Measurements from ENCODE around the gene ROBO2.

Gene ROBO2

DNA sequence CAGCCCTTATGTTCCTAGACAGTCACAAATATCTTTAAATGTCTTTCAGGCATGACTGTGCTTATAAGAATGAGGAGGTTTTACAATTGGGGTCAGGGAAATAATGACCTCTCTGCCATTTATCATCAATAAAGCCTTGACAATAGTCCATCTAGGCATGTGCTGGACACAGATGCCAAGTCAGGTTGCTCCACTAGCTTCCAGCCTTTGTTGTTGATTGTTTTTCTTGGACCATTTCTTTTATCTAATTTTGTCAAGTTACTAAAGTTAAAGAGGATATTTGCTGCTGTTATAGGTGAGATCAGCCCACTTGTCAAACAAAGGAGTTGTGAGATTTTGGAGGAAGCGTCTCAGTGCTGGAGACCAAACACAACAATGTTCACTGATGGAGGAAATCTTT, 628.0 kb downstream of the ROBO2 start:
- no peak overlapping the region for H3K4me3 ChIP-seq (ENCODE audit: control insufficient read depth, low read depth, low read length)
- TF ChIP-seq, protein P1, sequence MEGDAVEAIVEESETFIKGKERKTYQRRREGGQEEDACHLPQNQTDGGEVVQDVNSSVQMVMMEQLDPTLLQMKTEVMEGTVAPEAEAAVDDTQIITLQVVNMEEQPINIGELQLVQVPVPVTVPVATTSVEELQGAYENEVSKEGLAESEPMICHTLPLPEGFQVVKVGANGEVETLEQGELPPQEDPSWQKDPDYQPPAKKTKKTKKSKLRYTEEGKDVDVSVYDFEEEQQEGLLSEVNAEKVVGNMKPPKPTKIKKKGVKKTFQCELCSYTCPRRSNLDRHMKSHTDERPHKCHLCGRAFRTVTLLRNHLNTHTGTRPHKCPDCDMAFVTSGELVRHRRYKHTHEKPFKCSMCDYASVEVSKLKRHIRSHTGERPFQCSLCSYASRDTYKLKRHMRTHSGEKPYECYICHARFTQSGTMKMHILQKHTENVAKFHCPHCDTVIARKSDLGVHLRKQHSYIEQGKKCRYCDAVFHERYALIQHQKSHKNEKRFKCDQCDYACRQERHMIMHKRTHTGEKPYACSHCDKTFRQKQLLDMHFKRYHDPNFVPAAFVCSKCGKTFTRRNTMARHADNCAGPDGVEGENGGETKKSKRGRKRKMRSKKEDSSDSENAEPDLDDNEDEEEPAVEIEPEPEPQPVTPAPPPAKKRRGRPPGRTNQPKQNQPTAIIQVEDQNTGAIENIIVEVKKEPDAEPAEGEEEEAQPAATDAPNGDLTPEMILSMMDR (IDR thresholded peaks at IDR 0.05; ENCODE audit: control insufficient read depth, insufficient read depth, low read depth, low read length, missing control alignments) = no peak
- no peak for DNase-seq (ENCODE audit: low read depth)

DNA sequence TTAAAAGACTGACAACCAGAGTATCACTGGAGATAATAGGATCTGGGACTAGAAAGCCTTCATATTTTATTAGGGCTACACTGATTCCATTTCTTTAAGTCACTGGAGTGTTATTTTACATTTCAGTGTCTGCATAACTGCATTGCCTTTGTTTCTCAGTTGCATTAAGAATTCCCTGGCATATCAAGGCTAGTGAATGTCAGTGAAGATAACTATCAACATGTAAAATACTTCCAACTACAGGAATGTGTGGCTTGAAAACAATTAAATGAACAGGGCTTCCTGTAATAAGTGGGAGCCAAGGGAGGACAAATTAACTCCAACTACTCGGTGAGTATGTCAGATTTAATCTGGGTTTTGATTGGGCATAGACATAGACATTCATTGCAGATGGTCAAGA, 628.5 kb downstream of the ROBO2 start:
- TF ChIP-seq, protein P1 (IDR thresholded peaks at IDR 0.05; ENCODE audit: control insufficient read depth, insufficient read depth, low read depth, low read length, missing control alignments) = no peak
- H3K4me3 ChIP-seq (ENCODE audit: control insufficient read depth, low read depth, low read length) = no peak overlapping the region
- DNase-seq (ENCODE audit: low read depth) = no peak

- H3K4me3 ChIP-seq (ENCODE audit: control insufficient read depth, low read depth, low read length) = no peak overlapping the region
- DNase-seq (ENCODE audit: low read depth) = no peak
These were observed 632.1 kb downstream of the ROBO2 start for GRCh38 chr3:77672016-77672415.

DNA sequence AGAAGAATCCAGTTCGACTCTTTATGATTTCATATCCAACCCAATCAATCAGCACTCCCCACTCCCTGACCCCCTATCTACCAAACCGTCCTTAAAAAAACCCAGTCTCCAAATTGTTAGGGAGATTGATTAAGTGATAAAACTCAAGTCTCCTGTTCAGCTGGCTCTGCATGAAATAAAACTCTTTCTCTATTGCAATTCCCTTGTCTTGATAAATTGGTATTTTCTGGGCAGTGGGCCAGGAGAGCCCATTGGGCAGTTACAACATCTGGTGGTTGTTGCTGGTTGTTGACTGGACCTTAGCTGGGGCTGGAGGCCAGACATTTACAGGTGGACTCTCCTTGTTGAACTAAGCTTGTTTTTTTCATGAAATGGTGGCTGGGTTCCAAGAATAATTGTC, 642.3 kb downstream of the ROBO2 start:
- TF ChIP-seq, protein P1 (IDR thresholded peaks at IDR 0.05; ENCODE audit: control insufficient read depth, insufficient read depth, low read depth, low read length, missing control alignments) = no peak
- DNase-seq (ENCODE audit: low read depth) = no peak
- no peak overlapping the region for H3K4me3 ChIP-seq (ENCODE audit: control insufficient read depth, low read depth, low read length)

More at GRCh38 chr3:77672016-77672415, 632.1 kb downstream of the ROBO2 start:
- TF ChIP-seq, protein P1 (IDR thresholded peaks at IDR 0.05; ENCODE audit: control insufficient read depth, insufficient read depth, low read depth, low read length, missing control alignments) = no peak

DNA sequence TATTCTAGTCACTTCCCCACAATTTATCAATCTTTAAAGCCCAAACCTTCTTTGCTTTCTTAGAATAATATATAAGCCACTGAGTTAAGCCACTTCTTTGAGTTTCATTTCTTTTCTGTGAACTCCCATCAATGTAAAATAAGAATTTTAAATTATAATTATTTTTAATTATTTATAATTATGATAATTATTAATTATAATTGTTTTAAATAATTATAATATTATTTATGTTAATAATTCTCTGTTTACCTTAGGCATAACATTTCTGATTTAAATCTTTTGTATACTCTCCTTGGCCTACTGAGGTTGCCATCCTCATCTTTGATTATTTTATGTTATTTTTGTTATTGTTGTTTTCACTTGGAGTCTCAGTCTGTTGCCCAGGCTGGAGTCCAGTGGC, 644.2 kb downstream of the ROBO2 start:
- no peak overlapping the region for H3K4me3 ChIP-seq (ENCODE audit: control insufficient read depth, low read depth, low read length)
- DNase-seq (ENCODE audit: low read depth) = no peak
- TF ChIP-seq, protein P1 (IDR thresholded peaks at IDR 0.05; ENCODE audit: control insufficient read depth, insufficient read depth, low read depth, low read length, missing control alignments) = no peak

DNA sequence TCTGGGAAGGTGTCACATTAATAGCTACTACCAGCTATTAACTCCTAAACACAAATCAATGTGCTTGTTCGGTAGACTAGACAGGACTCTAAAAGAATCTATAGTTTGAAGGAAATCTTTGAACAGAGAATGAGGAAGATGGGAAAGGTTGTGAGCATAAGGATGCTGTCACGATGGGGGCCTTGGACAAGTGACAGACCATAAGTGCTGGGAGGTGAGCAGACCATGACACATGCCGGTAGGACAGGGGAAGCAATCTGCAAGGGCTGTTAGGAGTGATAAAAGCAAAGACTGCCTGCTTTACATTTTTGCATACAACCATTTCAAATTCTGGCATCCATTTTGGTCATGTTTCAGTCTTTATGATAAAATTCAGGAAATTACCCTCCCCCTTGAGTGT, 645.8 kb downstream of the ROBO2 start:
- TF ChIP-seq, protein P1 (IDR thresholded peaks at IDR 0.05; ENCODE audit: control insufficient read depth, insufficient read depth, low read depth, low read length, missing control alignments) = no peak
- no peak overlapping the region for H3K4me3 ChIP-seq (ENCODE audit: control insufficient read depth, low read depth, low read length)
- DNase-seq (ENCODE audit: low read depth) = no peak

DNA sequence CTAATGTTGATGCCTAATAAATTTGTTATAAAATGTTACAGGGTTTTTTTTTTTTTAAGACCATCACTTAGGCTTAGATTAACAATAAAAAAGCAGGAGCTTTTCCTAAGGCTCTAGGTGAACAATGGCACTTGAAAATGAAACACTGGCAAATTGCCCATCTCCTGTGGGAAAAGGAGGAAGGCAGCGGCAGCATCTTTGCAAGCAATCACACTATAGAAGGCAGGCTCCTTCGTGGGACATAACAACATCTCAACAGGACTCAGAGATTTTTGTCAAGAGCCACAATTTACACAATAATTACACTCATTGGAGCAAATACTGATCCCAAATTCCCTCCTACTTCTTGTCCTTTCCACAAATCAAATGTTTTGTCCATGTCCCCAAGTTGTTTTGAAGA, 646.7 kb downstream of the ROBO2 start:
- TF ChIP-seq, protein P1 (IDR thresholded peaks at IDR 0.05; ENCODE audit: control insufficient read depth, insufficient read depth, low read depth, low read length, missing control alignments) = no peak
- no peak for DNase-seq (ENCODE audit: low read depth)
- no peak overlapping the region for H3K4me3 ChIP-seq (ENCODE audit: control insufficient read depth, low read depth, low read length)
